Measurements from ENCODE around the gene CCNYL1.

DNA sequence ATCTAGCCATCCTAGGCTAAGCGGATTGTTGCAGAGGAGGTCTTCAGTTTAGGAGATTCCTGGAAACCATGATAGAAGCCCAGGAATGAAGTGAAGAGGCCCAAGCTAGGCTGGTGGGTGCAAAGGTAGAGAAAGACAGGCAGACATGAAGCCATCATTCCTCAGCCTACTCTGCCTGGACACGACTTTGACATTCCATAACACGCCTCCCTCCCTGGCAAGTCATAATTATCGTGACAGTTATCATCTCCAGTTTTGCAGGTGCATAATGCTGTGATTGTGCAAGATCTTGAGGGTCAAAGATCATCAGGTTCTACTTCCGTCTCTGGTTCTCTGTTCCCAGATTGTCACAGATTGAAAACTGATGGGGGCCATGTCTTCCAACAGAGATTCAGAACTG, 73.5 kb downstream of the CCNYL1 start:
- TF ChIP-seq EZH2 (IDR thresholded peaks at IDR 0.05; ENCODE audit: low read depth), result no peak
- TF ChIP-seq, protein P1, sequence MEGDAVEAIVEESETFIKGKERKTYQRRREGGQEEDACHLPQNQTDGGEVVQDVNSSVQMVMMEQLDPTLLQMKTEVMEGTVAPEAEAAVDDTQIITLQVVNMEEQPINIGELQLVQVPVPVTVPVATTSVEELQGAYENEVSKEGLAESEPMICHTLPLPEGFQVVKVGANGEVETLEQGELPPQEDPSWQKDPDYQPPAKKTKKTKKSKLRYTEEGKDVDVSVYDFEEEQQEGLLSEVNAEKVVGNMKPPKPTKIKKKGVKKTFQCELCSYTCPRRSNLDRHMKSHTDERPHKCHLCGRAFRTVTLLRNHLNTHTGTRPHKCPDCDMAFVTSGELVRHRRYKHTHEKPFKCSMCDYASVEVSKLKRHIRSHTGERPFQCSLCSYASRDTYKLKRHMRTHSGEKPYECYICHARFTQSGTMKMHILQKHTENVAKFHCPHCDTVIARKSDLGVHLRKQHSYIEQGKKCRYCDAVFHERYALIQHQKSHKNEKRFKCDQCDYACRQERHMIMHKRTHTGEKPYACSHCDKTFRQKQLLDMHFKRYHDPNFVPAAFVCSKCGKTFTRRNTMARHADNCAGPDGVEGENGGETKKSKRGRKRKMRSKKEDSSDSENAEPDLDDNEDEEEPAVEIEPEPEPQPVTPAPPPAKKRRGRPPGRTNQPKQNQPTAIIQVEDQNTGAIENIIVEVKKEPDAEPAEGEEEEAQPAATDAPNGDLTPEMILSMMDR (conservative IDR thresholded peaks at IDR 0.05), result no peak

All from PC-9 (cell line).